ENCODE data around the gene PLCL1.

GRCh38 chr2:197914778-197915177, 110.4 kb downstream of the PLCL1 start:
- TF ChIP-seq ZFX (IDR thresholded peaks at IDR 0.05; ENCODE audit: borderline replicate concordance) (no peak), CTCF (IDR thresholded peaks at IDR 0.05) (no peak)

Measured in 22Rv1 (cell line).